Aorta (tissue), 5 donors: ENCODE results near the gene USP2. TPM values are rescaled to one million over a fixed set of nuclear protein-coding genes. Genes with fewer than 3 reads are reported as not detected.
A peak's percentile ranks its signal among the peaks of the same experiment; 100 is the strongest.

Source experiments
- ATAC-seq: fragments of 200-7000 bp; cut with Tn5 transposase; one replicate; pipeline ENCODE4 v1.9.1; 2022; ENCODE audit warnings: moderate library complexity; ENCODE audit not compliant: low FRiP score
- DNase-seq, 2 donors: peaks; one replicate each; pipeline ENCODE4 v3.0.0-alpha.2; 2020
- H3K27ac ChIP-seq, 2 donors: one replicate each; pipeline ENCODE4 v1.5.1; 2013; ENCODE audit warnings: low read length in 2 of 2, mild to moderate bottlenecking in 2 of 2, moderate library complexity in 2 of 2, control low read depth in 1 of 2, inconsistent platforms in 1 of 2, low read depth in 1 of 2
- H3K27me3 ChIP-seq, 2 donors: one replicate each; pipeline ENCODE4 v1.6.1; 2013; ENCODE audit warnings: control low read depth in 1 of 2, low read length in 1 of 2, mild to moderate bottlenecking in 1 of 2, moderate library complexity in 1 of 2; ENCODE audit not compliant: insufficient read depth in 2 of 2, control insufficient read depth in 1 of 2
- H3K36me3 ChIP-seq, 2 donors: one replicate each; pipeline ENCODE4 v1.6.1; 2013; ENCODE audit warnings: control low read depth in 1 of 2, low read length in 1 of 2, mild to moderate bottlenecking in 1 of 2; ENCODE audit not compliant: insufficient read depth in 2 of 2, control insufficient read depth in 1 of 2
- H3K4me1 ChIP-seq, 2 donors: one replicate each; pipeline ENCODE4 v1.6.1; 2013; ENCODE audit warnings: low read length in 2 of 2, control low read depth in 1 of 2, mild to moderate bottlenecking in 1 of 2, moderate library complexity in 1 of 2; ENCODE audit not compliant: insufficient read depth in 2 of 2, control insufficient read depth in 1 of 2
- H3K4me3 ChIP-seq, 2 donors: one replicate each; pipeline ENCODE4 v1.5.1; 2013; ENCODE audit warnings: low read length in 2 of 2, control low read depth in 1 of 2, mild to moderate bottlenecking in 1 of 2
- H3K9me3 ChIP-seq: one replicate; pipeline ENCODE4 v1.6.1; 2013; ENCODE audit warnings: mild to moderate bottlenecking, low read length; ENCODE audit not compliant: control insufficient read depth
- WGBS, 2 donors: extraction: QIAGEN DNeasy Blood & Tissue Kit; methylation state at CpG; one replicate each; pipeline ENCODE4 v1.1.7; 2013; 5-methylcytosine and 5-hydroxymethylcytosine counted together
- intact Hi-C, 2 donors: fragments of 100-400 bp; cut with DNase I; formaldehyde crosslinking; loops; one replicate each; pipeline versions ENCODE4 v1.14.2 to v1.15.0; 2022
- polyA plus RNA-seq, 2 donors: library from polyadenylated mRNA; stranded (reverse); fragments of 200-250 nt; gene quantifications; one replicate each; pipeline ENCODE4 v1.2.3, GENCODE V29; 2013
- total RNA-seq, 2 donors: library from RNA; stranded (reverse); fragmentation: NEBNext Ultra II Directional; extraction: Animal tissue kit (Norgen Biotek cat#: 25700); gene quantifications; one replicate each; pipeline ENCODE4 v1.2.1, GENCODE V29; 2021
- donor health status: healthy with polysubstance abuse.
- donor health status: Bipolar disorder and iron deficiency.
- donor health status: DM: no; HTN: no; CAD: no.
- donor health status: DM: no; HTN: no; CAD: no.
- donor health status: DM: yes; HTN: yes; CAD: no.

USP2 gene
- total and polyA plus RNA-seq, 4 donors, result 0.18 to 3.0 (median 1.9) TPM

GRCh38 chr11:119339589-119340334 lies 41.7 kb downstream of the USP2 start:
- H3K9me3 ChIP-seq, result no peaks in the 10 kb centered on the region
- H3K36me3 ChIP-seq, result no peaks in the 10 kb centered on the region
- ATAC-seq (peak; percentile 81), DNase-seq (peak; percentile 84 to 95)
- no peaks in the 10 kb centered on the region for H3K4me1 ChIP-seq
- peak overlapping the region; percentile 45 to 48 for H3K4me3 ChIP-seq
- 1 to 2% methylated on average over 52 to 86 of the region's 86 CpGs for WGBS, 2 donors
- intact Hi-C loops, result loop anchor here in 1 of 2 donors (10.0 kb wide), 1 partner anchor 195 kb away; the partner anchor contains the start of gene ABCG4
- H3K27me3 ChIP-seq, result no peaks in the 10 kb centered on the region
- H3K27ac ChIP-seq, result peak overlapping the region in 1 of 2 donors; percentile 43

- H3K27ac ChIP-seq, result no peak overlapping the region
These were observed 42.4 kb downstream of the USP2 start for GRCh38 chr11:119338965-119339588.

DNA sequence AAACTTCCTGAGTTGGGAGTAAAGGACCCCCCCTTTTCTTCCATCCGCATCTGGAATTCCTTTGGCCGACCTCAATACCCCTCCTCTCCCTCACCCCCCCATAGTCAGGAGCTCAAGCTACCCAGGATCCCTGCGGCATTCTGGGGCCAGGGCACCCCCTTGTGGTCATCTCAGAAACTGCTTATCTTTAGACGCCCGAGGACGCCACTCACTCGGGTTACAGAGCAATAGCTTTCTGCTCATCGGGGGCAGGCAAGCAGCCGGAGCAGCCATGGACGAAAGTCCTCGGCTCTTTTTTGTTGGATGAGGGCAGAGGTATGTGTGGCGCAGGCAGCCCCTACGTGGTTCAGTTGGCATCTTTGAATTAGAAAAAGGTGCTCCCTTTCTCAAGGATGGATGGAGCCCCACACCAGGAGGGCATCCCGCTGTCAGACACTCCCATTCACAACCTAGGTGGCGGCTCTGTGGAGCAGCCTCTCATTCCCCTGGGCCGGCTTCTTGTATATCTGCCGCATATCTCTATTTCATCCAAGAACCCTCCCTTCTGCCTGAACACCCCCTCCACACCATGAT lies 43.1 kb downstream of the USP2 start:
- no peaks in the 10 kb centered on the region for H3K36me3 ChIP-seq
- intact Hi-C loops, result loop anchor here in 1 of 2 donors (10.0 kb wide), 1 partner anchor 194 kb away; the partner anchor contains the start of gene ABCG4
- H3K27ac ChIP-seq, result no peak overlapping the region
- 8 to 10% methylated on average over 17 of the region's 17 CpGs for WGBS, 2 donors
- ATAC-seq (peak; percentile 53), DNase-seq (peak; percentile 75 to 88)
- H3K4me1 ChIP-seq, result no peaks in the 10 kb centered on the region
- no peaks in the 10 kb centered on the region for H3K27me3 ChIP-seq
- no peak overlapping the region for H3K4me3 ChIP-seq
- no peaks in the 10 kb centered on the region for H3K9me3 ChIP-seq

More at GRCh38 chr11:119338965-119339588, 42.4 kb downstream of the USP2 start:
- Histone ChIP-seq H3K9me3 (no peaks in the 10 kb centered on the region), H3K36me3 (no peaks in the 10 kb centered on the region), H3K4me3 (no peak overlapping the region), H3K4me1 (no peaks in the 10 kb centered on the region), H3K27me3 (no peaks in the 10 kb centered on the region)
- peak in 1 of 2 donors; percentile 51 for DNase-seq
- 16 to 20% methylated on average over 11 of the region's 11 CpGs for WGBS, 2 donors
- ATAC-seq, result no peak
- intact Hi-C loops, result loop anchor here in 1 of 2 donors (10.0 kb wide), 1 partner anchor 194 kb away; the partner anchor contains the start of gene ABCG4

DNA sequence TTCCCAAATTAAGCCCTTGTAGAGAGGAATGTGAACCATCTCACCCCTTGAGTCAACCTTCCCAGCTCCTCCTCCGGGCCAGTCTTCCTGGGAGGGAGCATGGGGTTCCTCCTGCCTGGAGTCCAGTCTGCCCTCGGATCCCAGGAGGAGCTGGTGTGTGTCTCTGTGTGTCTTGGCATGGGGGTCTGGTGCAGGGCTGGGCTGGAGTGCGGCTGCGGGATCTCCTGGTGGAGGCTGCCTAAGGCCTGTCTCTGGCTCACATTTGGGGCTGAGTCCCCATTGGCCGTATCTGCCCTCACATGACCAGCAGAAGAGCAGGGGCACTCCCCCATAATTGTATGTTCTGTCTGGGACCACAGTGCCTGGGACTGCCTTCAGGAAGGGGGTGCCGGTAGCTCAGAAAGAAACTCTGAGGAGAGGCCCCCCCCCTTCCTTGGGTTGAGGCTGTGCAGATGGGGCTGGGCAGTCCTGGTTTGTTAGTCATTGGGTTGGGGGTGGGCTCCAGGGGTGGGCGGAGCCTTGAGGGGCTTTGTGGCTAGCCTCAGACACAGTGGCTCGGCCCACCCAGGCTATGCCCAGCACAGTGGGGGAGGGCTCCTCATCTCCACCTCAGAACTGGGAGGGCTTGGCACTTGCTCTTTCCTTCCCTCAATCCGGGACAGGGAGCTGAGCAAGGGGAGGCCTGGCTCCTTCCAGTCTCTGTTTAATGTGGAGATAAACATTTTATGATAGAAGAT lies 43.7 kb downstream of the USP2 start:
- H3K4me3 ChIP-seq, result no peak overlapping the region
- intact Hi-C loops, result loop anchor here in 1 of 2 donors (10.0 kb wide), 1 partner anchor 193 kb away; the partner anchor contains the start of gene ABCG4
- peak overlapping the region in 1 of 2 donors; percentile 1 for H3K27ac ChIP-seq
- no peaks in the 10 kb centered on the region for H3K9me3 ChIP-seq
- no peaks in the 10 kb centered on the region for H3K27me3 ChIP-seq
- H3K4me1 ChIP-seq, result no peaks in the 10 kb centered on the region
- DNase-seq (peak; percentile 45 to 68), ATAC-seq (no peak)
- no peaks in the 10 kb centered on the region for H3K36me3 ChIP-seq
- 14 to 18% methylated on average over 9 of the region's 9 CpGs for WGBS, 2 donors

DNA sequence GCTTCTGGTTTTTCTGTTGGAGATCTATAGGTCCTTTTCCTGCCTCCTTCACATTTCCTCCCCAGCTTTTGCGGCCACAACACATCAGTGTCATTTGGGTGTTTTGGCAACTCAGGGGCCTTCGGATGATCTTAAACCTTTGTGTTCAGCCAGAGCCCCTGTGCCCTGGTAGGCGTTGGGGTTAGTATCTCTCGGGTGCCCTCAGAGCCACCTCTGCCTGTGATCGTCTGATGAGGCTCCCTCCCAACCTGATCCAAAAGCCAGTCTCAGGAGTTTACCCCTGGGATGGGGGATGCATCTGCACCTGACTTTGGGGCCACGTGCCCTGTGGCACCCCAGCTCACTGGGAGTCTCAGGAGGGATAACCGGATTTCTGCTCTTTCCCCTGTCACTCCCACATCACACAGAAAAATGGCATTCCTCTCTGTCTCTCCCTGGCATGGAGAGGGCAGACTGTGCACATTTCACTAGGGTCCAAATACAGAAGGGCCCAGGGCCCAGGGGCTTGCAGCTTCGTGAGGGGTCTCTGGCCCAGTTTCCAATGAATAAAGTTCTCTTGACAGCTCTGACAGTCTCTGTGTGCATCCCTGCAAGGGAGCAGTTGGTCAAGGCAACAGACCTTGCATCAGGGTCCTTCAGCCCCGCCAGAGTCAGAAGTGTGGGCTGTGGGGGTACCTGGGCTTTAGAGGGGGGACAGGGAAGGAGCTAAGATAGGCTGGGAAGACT lies 44.6 kb downstream of the USP2 start:
- no peaks in the 10 kb centered on the region for H3K4me1 ChIP-seq
- H3K27me3 ChIP-seq, result no peaks in the 10 kb centered on the region
- no peaks in the 10 kb centered on the region for H3K36me3 ChIP-seq
- H3K4me3 ChIP-seq, result no peak overlapping the region
- ATAC-seq (no peak), DNase-seq (peak; percentile 21 to 55)
- no peaks in the 10 kb centered on the region for H3K9me3 ChIP-seq
- WGBS, 2 donors, result 70 to 80% methylated on average over 9 of the region's 9 CpGs
- no peak overlapping the region for H3K27ac ChIP-seq
- intact Hi-C loops, result loop anchor here in 1 of 2 donors (10.0 kb wide), 1 partner anchor 192 kb away; the partner anchor contains the start of gene ABCG4

DNA sequence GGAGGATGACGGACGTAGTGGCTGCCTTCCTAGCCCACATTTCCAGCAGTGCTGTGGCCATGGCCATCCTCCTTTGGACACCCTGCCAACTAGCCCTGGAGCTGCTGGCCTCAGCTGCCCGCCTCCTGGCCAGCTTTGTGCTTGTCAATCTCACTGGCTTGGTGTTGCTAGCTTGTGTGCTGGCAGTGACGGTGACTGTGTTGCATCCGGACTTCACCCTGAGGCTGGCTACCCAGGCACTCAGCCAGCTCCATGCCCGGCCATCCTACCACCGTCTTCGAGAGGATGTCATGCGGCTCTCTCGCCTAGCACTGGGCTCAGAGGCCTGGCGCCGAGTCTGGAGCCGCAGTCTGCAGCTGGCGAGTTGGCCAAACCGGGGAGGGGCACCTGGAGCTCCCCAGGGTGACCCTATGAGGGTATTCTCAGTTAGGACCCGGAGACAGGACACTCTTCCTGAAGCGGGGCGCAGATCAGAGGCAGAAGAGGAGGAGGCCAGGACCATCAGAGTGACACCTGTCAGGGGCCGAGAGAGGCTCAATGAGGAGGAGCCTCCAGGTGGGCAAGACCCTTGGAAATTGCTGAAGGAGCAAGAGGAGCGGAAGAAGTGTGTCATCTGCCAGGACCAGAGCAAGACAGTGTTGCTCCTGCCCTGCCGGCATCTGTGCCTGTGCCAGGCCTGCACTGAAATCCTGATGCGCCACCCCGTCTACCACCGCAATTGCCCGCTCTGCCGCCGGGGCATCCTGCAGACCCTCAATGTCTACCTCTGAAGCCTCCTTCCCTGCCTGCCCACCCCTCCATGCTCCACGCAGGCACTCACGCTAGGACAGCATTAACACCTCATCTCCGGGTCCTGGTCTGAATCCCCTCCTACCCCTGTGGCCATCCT lies 45.6 kb downstream of the USP2 start:
- ATAC-seq (no peak), DNase-seq (peak in 1 of 2 donors; percentile 45)
- intact Hi-C loops, result loop anchor here in 1 of 2 donors (10.0 kb wide), 1 partner anchor 191 kb away; the partner anchor contains the start of gene ABCG4
- Histone ChIP-seq H3K27ac (no peak overlapping the region), H3K9me3 (no peaks in the 10 kb centered on the region), H3K36me3 (no peaks in the 10 kb centered on the region), H3K4me3 (no peak overlapping the region), H3K27me3 (no peaks in the 10 kb centered on the region), H3K4me1 (no peaks in the 10 kb centered on the region)
- 81 to 84% methylated on average over 30 of the region's 30 CpGs for WGBS, 2 donors

GRCh38 chr11:119335091-119335654 lies 46.3 kb downstream of the USP2 start:
- Histone ChIP-seq H3K4me1 (no peaks in the 10 kb centered on the region), H3K36me3 (no peaks in the 10 kb centered on the region), H3K27ac (no peak overlapping the region), H3K9me3 (no peaks in the 10 kb centered on the region), H3K27me3 (no peaks in the 10 kb centered on the region), H3K4me3 (peak overlapping the region; percentile 87 to 98)
- ATAC-seq, result no peak
- DNase-seq, result peak in 1 of 2 donors; percentile 48
- 65 to 73% methylated on average over 15 of the region's 15 CpGs for WGBS, 2 donors
- intact Hi-C loops, result loop anchor here in 1 of 2 donors (10.0 kb wide), 1 partner anchor 190 kb away; the partner anchor contains the start of gene ABCG4
